GM12892 (cell line): ENCODE results near the gene PLPP2.

ENCODE experiments used
- POLR2A ChIP-seq: IDR thresholded peaks from 2 replicates; pipeline ENCODE4 v1.6.1; 2011; ENCODE audit warnings: low read depth, low read length, control low read depth
- POLR2AphosphoS5 ChIP-seq: IDR thresholded peaks from 2 replicates; pipeline ENCODE4 v1.6.1; 2011; ENCODE audit warnings: low read depth, low read length, control low read depth
- TAF1 ChIP-seq: IDR thresholded peaks from 2 replicates; pipeline ENCODE4 v1.6.1; 2011; ENCODE audit warnings: low read depth, mild to moderate bottlenecking, control low read depth, low read length, borderline replicate concordance

DNA sequence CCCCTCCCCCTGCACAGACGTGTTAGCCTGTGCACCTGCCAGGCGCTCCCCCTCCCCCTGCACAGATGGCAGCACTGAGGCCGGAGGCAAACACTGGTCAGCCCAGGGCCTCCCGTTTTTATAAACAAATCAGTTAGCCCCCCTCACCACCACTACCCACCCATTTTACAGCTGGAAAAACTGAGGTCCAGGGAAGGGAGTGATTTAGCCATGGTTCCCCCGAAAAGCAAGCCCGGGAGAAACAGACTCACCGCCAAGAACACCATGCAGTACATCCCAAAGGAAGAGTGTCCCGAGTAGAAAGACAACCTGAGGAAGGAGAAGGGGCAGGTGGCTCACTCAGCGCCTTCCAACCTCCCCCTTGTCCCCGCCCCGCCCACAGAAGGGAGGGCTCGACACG, 8.7 kb downstream of the PLPP2 start:
- TF ChIP-seq POLR2A (no peak), TAF1 (no peak), POLR2AphosphoS5 (no peak)
